Stimulated activated CD4-positive, alpha-beta T cell treated with anti-CD3 and anti-CD28 coated beads, Interleukin-4, amount 100 ng/mL, for 48 hours (primary cell): ENCODE data around the gene DKK3.

Experiments used
- DNase-seq, 2 donors: peaks; one replicate each; pipeline ENCODE4 v3.0.0-alpha.2; 2020; ENCODE audit warnings: low read depth in 2 of 2

The DKK3 gene

GRCh38 chr11:11942668-11943067 lies 65.8 kb downstream of the DKK3 start:
- no peak for DNase-seq

DNA sequence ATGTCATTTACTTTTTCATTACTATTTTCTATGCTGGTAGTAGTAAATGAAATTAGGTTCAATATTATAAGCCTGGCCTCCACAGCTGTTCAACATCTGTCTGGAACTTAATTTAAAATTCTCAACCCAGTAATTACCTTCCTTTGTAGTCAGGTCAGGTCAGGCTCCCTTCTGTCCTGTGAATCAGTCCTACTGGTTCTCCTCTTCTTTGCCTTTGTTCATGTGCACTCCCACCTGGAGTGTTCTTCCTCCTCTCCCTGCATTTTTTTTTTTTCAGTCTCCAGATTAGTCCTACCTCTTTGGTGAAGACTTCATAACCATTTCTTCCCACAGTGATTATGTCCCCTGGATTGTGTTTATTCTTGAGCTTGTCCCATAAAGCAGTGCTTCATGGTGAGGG lies 67.9 kb downstream of the DKK3 start:
- DNase-seq, result no peak

DNA sequence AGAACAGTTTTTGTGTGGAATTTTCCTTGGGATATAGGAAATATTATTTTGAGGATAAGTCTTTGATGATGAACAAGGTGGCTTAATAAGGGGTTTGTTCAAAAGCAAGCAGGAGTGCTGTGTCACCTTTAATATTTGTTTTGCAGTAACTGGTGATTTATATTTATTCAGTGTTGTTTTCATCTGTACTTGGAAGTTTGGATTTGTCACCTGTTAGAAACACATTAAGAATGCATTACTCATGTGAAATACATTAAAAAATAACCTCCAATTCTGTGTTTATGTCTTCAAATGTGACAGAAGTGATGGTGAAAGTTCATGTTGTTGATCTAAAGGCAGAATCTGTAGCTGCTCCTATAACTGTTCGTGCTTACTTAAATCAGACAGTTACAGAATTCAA lies 70.5 kb downstream of the DKK3 start:
- no peak for DNase-seq

- no peak for DNase-seq
Observed at GRCh38 chr11:11937433-11937832, 71.0 kb downstream of the DKK3 start.

GRCh38 chr11:11935536-11935935 lies 72.9 kb downstream of the DKK3 start:
- no peak for DNase-seq

GRCh38 chr11:11931461-11932055 lies 76.9 kb downstream of the DKK3 start:
- peak in 1 of 2 donors; percentile 0 for DNase-seq

- no peak for DNase-seq
Observed at GRCh38 chr11:11929920-11930319, 78.5 kb downstream of the DKK3 start.

- no peak for DNase-seq
Observed at GRCh38 chr11:11923828-11924227, 84.6 kb downstream of the DKK3 start.

DNA sequence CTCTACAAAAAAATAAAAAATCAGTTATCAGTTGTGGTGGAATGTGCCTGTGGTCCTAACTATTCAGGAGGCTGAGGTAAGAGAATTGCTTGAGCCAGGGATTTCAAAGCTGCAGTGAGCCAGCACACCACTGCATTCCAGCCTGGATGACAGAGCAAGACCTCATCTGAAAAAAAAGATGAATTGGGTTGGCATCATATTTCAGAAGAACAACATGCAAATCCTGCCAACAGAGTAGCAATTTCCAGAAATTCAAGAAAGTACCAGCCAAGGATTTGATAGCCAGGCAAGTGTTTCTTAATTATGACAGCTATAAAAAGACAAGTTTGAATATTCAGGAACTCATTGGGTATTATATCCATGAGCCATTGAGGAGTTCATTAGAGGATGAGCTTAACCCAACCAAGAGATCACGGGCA lies 91.4 kb downstream of the DKK3 start:
- no peak for DNase-seq

GRCh38 chr11:11915625-11916024 lies 92.8 kb downstream of the DKK3 start:
- no peak for DNase-seq

DNA sequence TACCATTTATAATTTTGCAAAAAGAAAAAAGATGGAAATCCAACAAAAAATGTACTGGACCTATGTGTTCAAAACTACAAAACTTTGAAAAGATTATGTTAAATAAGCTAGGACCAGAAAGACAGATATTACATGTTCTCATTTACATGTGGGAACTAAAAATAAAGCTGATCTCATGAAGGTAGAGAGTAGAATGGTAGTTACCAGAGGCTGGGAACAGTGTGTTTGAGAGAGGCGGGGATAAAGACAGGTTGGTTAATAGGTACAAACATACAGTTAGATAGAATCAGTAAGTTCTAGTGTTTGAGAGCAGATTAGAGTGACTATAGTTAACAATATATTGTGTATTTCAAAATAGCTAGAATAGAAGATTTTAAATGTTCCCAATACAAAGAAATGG lies 95.0 kb downstream of the DKK3 start:
- DNase-seq, result no peak
